Bronchial epithelial cell (primary cell): Measurements from ENCODE around the gene WNT5A. TPM values are rescaled to one million over a fixed set of nuclear protein-coding genes. Genes with fewer than 3 reads are reported as not detected.

Source experiments
- DNase-seq: peaks from one replicate; pipeline ENCODE4 v3.0.0-alpha.2; 2010; ENCODE audit warnings: low read depth
- FAIRE-seq: peaks from 2 replicates; lab custom pipeline; 2011; peaks lifted over from hg19 to GRCh38; lab: Jason Lieb, UNC
- H3K27me3 ChIP-seq: 2 replicates; pipeline ENCODE4 v1.5.1; 2011; ENCODE audit warnings: low read length; ENCODE audit not compliant: control insufficient read depth, insufficient read depth
- H3K36me3 ChIP-seq: 2 replicates; pipeline ENCODE4 v1.5.1; 2011; ENCODE audit warnings: low read length; ENCODE audit not compliant: control insufficient read depth, insufficient read depth
- H3K4me3 ChIP-seq: 2 replicates; pipeline ENCODE4 v1.5.1; 2011; ENCODE audit warnings: mild to moderate bottlenecking, low read depth, low read length, control low read depth
- total RNA-seq: library from RNA; depleted of rRNA; stranded (reverse); fragments of >200 nt; gene quantifications from 2 replicates; pipeline ENCODE4 v1.2.1, GENCODE V29; 2014
- TF ChIP-seq, protein P1 (sequence below): IDR thresholded peaks from 2 replicates; pipeline ENCODE4 v1.5.1; 2011; ENCODE audit warnings: mild to moderate bottlenecking, moderate library complexity, low read length, control low read depth, inconsistent platforms; ENCODE audit not compliant: insufficient read depth, severe bottlenecking

WNT5A gene
- total RNA-seq, 1 donor from 2014 or later: 3.9 TPM

DNA sequence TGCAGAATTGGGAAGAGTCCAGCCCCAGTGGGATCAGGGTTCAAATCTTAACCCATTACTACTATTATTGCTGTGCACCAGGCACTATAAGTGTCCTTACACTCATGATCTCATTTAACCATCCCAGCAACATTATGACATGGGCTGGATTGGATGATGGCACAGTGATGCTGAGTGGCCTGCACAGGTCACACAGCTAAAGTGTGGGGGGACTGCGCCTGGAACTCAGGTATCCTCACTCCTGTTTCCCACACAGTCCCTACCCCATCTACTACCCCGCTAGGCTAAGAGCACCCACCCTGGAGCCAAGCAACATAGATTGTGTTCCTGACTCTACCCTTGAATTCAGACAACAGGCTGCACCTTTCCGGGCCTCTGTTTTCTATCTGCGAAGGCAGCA, 16.0 kb downstream of the WNT5A start:
- no peaks in the 10 kb centered on the region for H3K36me3 ChIP-seq
- TF ChIP-seq, protein P1, sequence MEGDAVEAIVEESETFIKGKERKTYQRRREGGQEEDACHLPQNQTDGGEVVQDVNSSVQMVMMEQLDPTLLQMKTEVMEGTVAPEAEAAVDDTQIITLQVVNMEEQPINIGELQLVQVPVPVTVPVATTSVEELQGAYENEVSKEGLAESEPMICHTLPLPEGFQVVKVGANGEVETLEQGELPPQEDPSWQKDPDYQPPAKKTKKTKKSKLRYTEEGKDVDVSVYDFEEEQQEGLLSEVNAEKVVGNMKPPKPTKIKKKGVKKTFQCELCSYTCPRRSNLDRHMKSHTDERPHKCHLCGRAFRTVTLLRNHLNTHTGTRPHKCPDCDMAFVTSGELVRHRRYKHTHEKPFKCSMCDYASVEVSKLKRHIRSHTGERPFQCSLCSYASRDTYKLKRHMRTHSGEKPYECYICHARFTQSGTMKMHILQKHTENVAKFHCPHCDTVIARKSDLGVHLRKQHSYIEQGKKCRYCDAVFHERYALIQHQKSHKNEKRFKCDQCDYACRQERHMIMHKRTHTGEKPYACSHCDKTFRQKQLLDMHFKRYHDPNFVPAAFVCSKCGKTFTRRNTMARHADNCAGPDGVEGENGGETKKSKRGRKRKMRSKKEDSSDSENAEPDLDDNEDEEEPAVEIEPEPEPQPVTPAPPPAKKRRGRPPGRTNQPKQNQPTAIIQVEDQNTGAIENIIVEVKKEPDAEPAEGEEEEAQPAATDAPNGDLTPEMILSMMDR: no peak
- no peaks in the 10 kb centered on the region for H3K27me3 ChIP-seq
- no peak overlapping the region for H3K4me3 ChIP-seq
- DNase-seq (no peak), FAIRE-seq (no peak)

GRCh38 chr3:55469957-55470526, 17.1 kb downstream of the WNT5A start:
- Histone ChIP-seq H3K4me3 (no peak overlapping the region), H3K27me3 (no peaks in the 10 kb centered on the region), H3K36me3 (no peaks in the 10 kb centered on the region)
- DNase-seq: no peak
- TF ChIP-seq, protein P1: no peak
- no peak for FAIRE-seq

DNA sequence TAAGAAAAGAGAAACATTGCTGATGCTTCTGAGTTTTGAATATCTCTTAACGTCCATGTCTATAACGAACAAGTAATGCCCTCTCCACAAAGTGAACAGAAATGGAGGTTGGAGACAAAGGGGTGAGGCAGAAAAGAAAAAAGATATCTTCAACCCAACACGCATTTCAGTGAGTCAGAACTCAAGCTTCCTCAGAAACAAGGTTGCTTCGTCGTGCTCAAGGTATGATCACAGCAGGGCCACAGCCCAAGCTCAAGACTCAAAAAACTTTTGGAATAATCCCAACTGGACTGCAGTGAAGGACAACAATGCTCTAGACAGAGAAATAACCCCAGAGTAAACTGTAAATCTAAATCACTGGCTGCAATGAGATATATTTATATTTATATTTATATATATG, 18.9 kb downstream of the WNT5A start:
- DNase-seq (no peak), FAIRE-seq (no peak)
- TF ChIP-seq, protein P1: no peak
- no peaks in the 10 kb centered on the region for H3K36me3 ChIP-seq
- H3K4me3 ChIP-seq: no peak overlapping the region
- H3K27me3 ChIP-seq: no peaks in the 10 kb centered on the region

DNA sequence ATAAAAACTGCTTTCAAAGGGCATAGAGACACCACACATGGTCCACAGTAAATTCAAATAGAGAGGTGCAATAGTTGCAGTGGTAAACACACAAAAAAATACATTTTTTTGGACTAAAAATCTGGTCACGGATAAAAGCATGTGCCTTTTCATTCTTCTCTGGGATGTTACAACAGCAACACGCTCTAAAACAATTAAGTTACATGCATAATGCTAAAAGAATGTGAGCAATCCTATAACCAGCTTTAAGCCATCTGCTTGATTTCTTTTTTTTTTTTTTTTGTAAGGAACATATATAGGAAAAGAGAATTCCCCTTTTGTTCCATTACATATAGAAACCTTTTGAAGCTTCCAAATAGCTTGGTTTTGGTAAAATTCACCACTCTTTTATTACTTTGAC, 20.0 kb downstream of the WNT5A start:
- FAIRE-seq (no peak), DNase-seq (no peak)
- no peaks in the 10 kb centered on the region for H3K27me3 ChIP-seq
- no peak overlapping the region for H3K4me3 ChIP-seq
- H3K36me3 ChIP-seq: no peaks in the 10 kb centered on the region
- TF ChIP-seq, protein P1: no peak

DNA sequence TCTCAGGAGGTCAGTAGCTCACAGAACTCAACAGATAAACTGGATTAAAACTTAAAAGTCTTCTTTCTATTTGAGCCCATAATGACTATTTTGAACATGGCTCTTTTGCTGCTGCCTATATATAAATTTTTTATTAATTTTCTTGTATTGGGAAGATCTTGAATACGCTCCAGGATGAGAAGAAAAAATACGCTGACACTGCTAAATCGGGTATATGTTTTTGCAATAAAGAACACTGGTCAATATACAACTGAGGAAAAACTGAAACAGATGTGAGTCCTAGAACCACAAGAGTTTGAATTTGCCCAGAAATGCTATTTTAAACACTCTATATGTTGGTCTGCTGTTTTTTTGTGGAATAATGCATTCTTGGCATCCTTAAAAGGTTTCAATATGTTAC, 20.6 kb downstream of the WNT5A start:
- TF ChIP-seq, protein P1: no peak
- H3K27me3 ChIP-seq: no peaks in the 10 kb centered on the region
- FAIRE-seq (no peak), DNase-seq (no peak)
- H3K4me3 ChIP-seq: no peak overlapping the region
- no peaks in the 10 kb centered on the region for H3K36me3 ChIP-seq

- H3K4me3 ChIP-seq: no peak overlapping the region
- TF ChIP-seq, protein P1: no peak
- no peak for FAIRE-seq
- H3K36me3 ChIP-seq: no peaks in the 10 kb centered on the region
- DNase-seq: peak; percentile 58
- no peaks in the 10 kb centered on the region for H3K27me3 ChIP-seq
Measured at GRCh38 chr3:55461896-55462295, 25.2 kb downstream of the WNT5A start.
